Neural progenitor cell (in vitro differentiated cells): Measurements from ENCODE around the gene RNF128. TPM values are rescaled to one million over a fixed set of nuclear protein-coding genes. Genes with fewer than 3 reads are reported as not detected.

Experiments
- DNase-seq: peaks from one replicate; pipeline ENCODE4 v3.0.0-alpha.2; 2016; ENCODE audit warnings: low spot score
- H2AFZ ChIP-seq: fragments of 200-600 bp; sonication (generic); replicated peaks from 2 replicates; pipeline ENCODE4 v1.6.1; 2016; ENCODE audit warnings: antibody characterized with exemption
- H3F3A ChIP-seq: fragments of 200-600 bp; sonication (generic); 2 replicates; pipeline ENCODE4 v1.6.1; 2016; ENCODE audit warnings: antibody characterized with exemption, low read depth
- H3K27ac ChIP-seq: fragments of 200-600 bp; sonication (generic); 2 replicates; pipeline ENCODE4 v1.5.1; 2016; ENCODE audit warnings: mild to moderate bottlenecking
- H3K27me3 ChIP-seq: fragments of 200-600 bp; sonication (generic); 2 replicates; pipeline ENCODE4 v1.6.1; 2016; ENCODE audit warnings: mild to moderate bottlenecking, moderate library complexity
- H3K36me3 ChIP-seq: fragments of 200-600 bp; sonication (generic); 2 replicates; pipeline ENCODE4 v1.5.1; 2016
- H3K4me1 ChIP-seq: fragments of 200-600 bp; sonication (generic); 2 replicates; pipeline ENCODE4 v1.6.1; 2016; ENCODE audit warnings: mixed run types
- H3K4me2 ChIP-seq: fragments of 200-600 bp; sonication (generic); 2 replicates; pipeline ENCODE4 v1.6.1; 2016
- H3K4me3 ChIP-seq: fragments of 200-600 bp; sonication (generic); 2 replicates; pipeline ENCODE4 v1.5.1; 2016
- H3K79me2 ChIP-seq: fragments of 200-600 bp; sonication (generic); 2 replicates; pipeline ENCODE4 v1.6.1; 2016; ENCODE audit warnings: low read depth
- H3K9ac ChIP-seq: fragments of 200-600 bp; sonication (generic); 2 replicates; pipeline ENCODE4 v1.6.1; 2016
- H3K9me3 ChIP-seq: fragments of 200-600 bp; sonication (generic); 2 replicates; pipeline ENCODE4 v1.5.1; 2016; ENCODE audit warnings: low read depth
- H4K20me1 ChIP-seq: fragments of 200-600 bp; sonication (generic); 2 replicates; pipeline ENCODE4 v1.6.1; 2016; ENCODE audit warnings: low read depth
- H3K27ac Mint-ChIP-seq: 3 replicates; pipeline ENCODE4 v1.8.0; 2021; ENCODE audit warnings: mixed read lengths
- H3K27me3 Mint-ChIP-seq: 2 replicates; pipeline ENCODE4 v1.8.0; 2022; ENCODE audit warnings: low read depth, mild to moderate bottlenecking, inconsistent platforms, moderate library complexity, mixed read lengths; ENCODE audit not compliant: insufficient read depth
- H3K36me3 Mint-ChIP-seq: 3 replicates; pipeline ENCODE4 v1.8.0; 2021; ENCODE audit warnings: mixed read lengths
- H3K4me1 Mint-ChIP-seq: 3 replicates; pipeline ENCODE4 v1.8.0; 2021; ENCODE audit warnings: mixed read lengths
- H3K4me3 Mint-ChIP-seq: 3 replicates; pipeline ENCODE4 v1.8.0; 2021; ENCODE audit warnings: mild to moderate bottlenecking, moderate library complexity, mixed read lengths
- H3K9me3 Mint-ChIP-seq: 3 replicates; pipeline ENCODE4 v1.8.0; 2020; ENCODE audit warnings: mixed read lengths
- EZH2 ChIP-seq: fragments of 200-600 bp; sonication (generic); IDR thresholded peaks from 2 replicates; pipeline ENCODE4 v1.6.1; 2017; ENCODE audit warnings: antibody characterized with exemption, mild to moderate bottlenecking, moderate library complexity
- EZH2phosphoT487 ChIP-seq: fragments of 200-600 bp; sonication (generic); IDR thresholded peaks from 2 replicates; pipeline ENCODE4 v1.6.1; 2017; ENCODE audit warnings: antibody characterized with exemption
- total RNA-seq: library from RNA; depleted of rRNA; stranded (reverse); fragments of >200 nt; gene quantifications from 2 replicates; pipeline ENCODE4 v1.2.3, GENCODE V29; 2015; ENCODE audit warnings: low replicate concordance
- TF ChIP-seq, protein P1 (sequence below): fragments of 200-600 bp; sonication (generic); IDR thresholded peaks from 2 replicates; pipeline ENCODE4 v1.5.1; 2017; ENCODE audit warnings: antibody characterized with exemption, mild to moderate bottlenecking

The RNF128 gene
- total RNA-seq, 1 donor from 2014 or later, result not detected

DNA sequence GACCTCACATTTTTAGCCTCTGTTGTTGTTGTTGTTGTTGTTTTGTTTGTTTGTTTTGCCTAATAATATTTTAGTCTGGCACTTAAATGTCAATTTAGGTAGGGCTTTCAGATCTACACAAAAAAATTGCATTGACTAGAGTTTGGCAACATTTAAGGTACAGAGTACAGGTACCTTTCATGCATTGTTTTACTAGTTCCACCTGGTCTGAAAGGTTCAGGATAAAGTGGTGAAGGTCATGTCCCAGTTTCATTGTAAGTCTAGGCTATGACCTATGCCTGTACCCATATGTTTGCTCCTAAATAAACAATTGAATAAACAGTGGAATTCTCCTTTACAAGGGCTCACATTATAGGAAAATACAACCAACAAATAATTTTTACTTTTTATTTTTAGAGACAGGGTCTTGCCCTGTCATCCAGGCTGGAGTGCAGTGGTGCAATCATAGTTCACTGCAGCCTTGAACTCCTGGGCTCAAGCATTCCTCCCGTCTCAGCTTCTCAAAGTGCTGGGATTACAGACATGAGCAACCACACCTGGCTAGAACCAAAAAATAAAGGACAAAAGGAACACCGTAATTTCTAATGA, 13.8 kb downstream of the RNF128 start:
- no peaks in the 10 kb centered on the region for H3K4me1 ChIP-seq
- no peaks in the 10 kb centered on the region for H4K20me1 ChIP-seq
- H3K27me3 Mint-ChIP-seq, result no peaks in the 10 kb centered on the region
- H3K27me3 ChIP-seq, result no peaks in the 10 kb centered on the region
- H3K36me3 Mint-ChIP-seq, result no peaks in the 10 kb centered on the region
- TF ChIP-seq, protein P1, sequence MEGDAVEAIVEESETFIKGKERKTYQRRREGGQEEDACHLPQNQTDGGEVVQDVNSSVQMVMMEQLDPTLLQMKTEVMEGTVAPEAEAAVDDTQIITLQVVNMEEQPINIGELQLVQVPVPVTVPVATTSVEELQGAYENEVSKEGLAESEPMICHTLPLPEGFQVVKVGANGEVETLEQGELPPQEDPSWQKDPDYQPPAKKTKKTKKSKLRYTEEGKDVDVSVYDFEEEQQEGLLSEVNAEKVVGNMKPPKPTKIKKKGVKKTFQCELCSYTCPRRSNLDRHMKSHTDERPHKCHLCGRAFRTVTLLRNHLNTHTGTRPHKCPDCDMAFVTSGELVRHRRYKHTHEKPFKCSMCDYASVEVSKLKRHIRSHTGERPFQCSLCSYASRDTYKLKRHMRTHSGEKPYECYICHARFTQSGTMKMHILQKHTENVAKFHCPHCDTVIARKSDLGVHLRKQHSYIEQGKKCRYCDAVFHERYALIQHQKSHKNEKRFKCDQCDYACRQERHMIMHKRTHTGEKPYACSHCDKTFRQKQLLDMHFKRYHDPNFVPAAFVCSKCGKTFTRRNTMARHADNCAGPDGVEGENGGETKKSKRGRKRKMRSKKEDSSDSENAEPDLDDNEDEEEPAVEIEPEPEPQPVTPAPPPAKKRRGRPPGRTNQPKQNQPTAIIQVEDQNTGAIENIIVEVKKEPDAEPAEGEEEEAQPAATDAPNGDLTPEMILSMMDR, result no peak
- TF ChIP-seq EZH2phosphoT487 (no peak), EZH2 (no peak)
- no peak overlapping the region for H3K9ac ChIP-seq
- H2AFZ ChIP-seq, result no peak overlapping the region
- no peaks in the 10 kb centered on the region for H3K9me3 ChIP-seq
- no peak overlapping the region for H3K4me3 ChIP-seq
- no peaks in the 10 kb centered on the region for H3K36me3 ChIP-seq
- DNase-seq, result no peak
- H3K4me3 Mint-ChIP-seq, result no peak overlapping the region
- H3K79me2 ChIP-seq, result no peaks in the 10 kb centered on the region
- no peaks in the 10 kb centered on the region for H3K9me3 Mint-ChIP-seq
- H3K27ac Mint-ChIP-seq, result no peak overlapping the region
- no peak overlapping the region for H3K4me2 ChIP-seq
- no peaks in the 10 kb centered on the region for H3K4me1 Mint-ChIP-seq
- no peaks in the 10 kb centered on the region for H3F3A ChIP-seq
- H3K27ac ChIP-seq, result no peak overlapping the region

DNA sequence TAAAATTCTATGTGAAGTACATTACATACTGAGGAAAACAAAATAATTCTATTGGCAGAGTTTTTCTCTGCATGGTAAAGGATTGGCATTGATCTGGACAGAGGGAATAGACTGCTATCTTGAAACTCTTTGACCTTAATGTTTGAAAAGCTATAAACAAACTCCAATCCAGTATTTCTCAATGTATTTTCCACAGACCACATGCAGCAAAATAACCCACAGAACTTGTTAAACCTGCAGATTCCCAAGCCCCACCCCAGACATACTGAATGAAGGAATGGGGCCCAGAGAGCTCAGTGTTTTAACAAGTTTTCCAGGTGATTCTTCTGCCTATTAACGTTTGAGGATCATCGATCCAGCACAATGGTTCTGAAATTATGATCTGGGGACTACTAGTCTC, 15.7 kb downstream of the RNF128 start:
- no peaks in the 10 kb centered on the region for H3K27me3 Mint-ChIP-seq
- TF ChIP-seq EZH2phosphoT487, result no peak
- TF ChIP-seq, protein P1, result no peak
- TF ChIP-seq EZH2, result no peak
- no peaks in the 10 kb centered on the region for H3K4me1 ChIP-seq

DNA sequence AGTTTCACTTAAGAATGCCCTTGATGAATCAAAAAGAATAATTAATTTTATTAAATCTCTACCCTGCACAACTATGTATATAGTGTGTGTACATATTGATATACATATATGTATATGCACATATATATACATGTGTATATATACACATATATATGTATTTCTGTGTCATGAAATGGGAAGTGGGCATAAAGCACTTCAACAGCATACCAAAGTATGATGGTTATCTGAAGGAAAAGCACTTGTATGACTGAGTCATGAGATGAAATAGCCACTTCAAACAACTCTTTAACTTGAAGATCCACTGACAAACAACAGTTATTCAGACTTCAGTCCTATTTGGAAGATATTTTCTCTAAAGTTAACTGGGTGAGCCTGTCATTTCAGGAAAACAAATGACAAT, 16.3 kb downstream of the RNF128 start:
- H3K4me1 ChIP-seq, result no peaks in the 10 kb centered on the region
- H4K20me1 ChIP-seq, result no peaks in the 10 kb centered on the region
- no peak overlapping the region for H3K4me3 Mint-ChIP-seq
- H3K4me1 Mint-ChIP-seq, result no peaks in the 10 kb centered on the region
- no peaks in the 10 kb centered on the region for H3K27me3 ChIP-seq
- H3K36me3 Mint-ChIP-seq, result no peaks in the 10 kb centered on the region
- no peak overlapping the region for H2AFZ ChIP-seq
- no peak overlapping the region for H3K4me2 ChIP-seq
- no peak overlapping the region for H3K4me3 ChIP-seq
- no peak overlapping the region for H3K27ac Mint-ChIP-seq
- no peak overlapping the region for H3K9ac ChIP-seq
- no peaks in the 10 kb centered on the region for H3F3A ChIP-seq
- no peaks in the 10 kb centered on the region for H3K9me3 Mint-ChIP-seq
- TF ChIP-seq EZH2phosphoT487 (no peak), EZH2 (no peak)
- H3K9me3 ChIP-seq, result no peaks in the 10 kb centered on the region
- no peak overlapping the region for H3K27ac ChIP-seq
- H3K79me2 ChIP-seq, result no peaks in the 10 kb centered on the region
- DNase-seq, result no peak
- H3K36me3 ChIP-seq, result no peaks in the 10 kb centered on the region
- H3K27me3 Mint-ChIP-seq, result no peaks in the 10 kb centered on the region

More for the DNA sequence above, 15.7 kb downstream of the RNF128 start:
- H3K36me3 Mint-ChIP-seq, result no peaks in the 10 kb centered on the region
- H2AFZ ChIP-seq, result no peak overlapping the region
- H3K27ac ChIP-seq, result no peak overlapping the region
- no peaks in the 10 kb centered on the region for H3K9me3 Mint-ChIP-seq
- no peak for DNase-seq
- H3F3A ChIP-seq, result no peaks in the 10 kb centered on the region
- H3K36me3 ChIP-seq, result no peaks in the 10 kb centered on the region
- no peaks in the 10 kb centered on the region for H4K20me1 ChIP-seq
- no peak overlapping the region for H3K27ac Mint-ChIP-seq
- H3K4me1 Mint-ChIP-seq, result no peaks in the 10 kb centered on the region
- no peaks in the 10 kb centered on the region for H3K27me3 ChIP-seq
- no peak overlapping the region for H3K4me3 ChIP-seq
- no peaks in the 10 kb centered on the region for H3K79me2 ChIP-seq
- H3K9me3 ChIP-seq, result no peaks in the 10 kb centered on the region
- no peak overlapping the region for H3K4me3 Mint-ChIP-seq
- no peak overlapping the region for H3K4me2 ChIP-seq
- H3K9ac ChIP-seq, result no peak overlapping the region

DNA sequence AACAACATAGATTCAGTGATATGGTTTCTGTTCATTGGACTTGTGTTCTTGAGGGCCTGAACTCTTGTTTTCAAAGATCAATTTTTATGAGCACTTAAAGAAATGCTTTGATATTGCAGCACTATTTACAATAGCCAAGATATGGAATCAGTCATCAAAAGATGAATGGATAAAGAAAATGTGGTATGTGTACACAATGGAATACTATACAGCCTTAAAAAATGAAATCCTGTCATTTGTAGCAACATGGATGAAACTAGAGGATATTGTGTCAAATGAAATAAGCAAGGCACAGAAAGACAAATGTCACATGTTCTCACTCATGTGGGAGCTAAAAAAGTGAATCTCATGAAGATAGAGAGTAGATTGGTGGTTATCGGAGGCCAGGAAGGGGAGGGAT, 21.9 kb downstream of the RNF128 start:
- Mint-ChIP-seq H3K4me3 (no peak overlapping the region), H3K27me3 (no peaks in the 10 kb centered on the region), H3K27ac (no peak overlapping the region), H3K4me1 (no peaks in the 10 kb centered on the region), H3K36me3 (no peaks in the 10 kb centered on the region), H3K9me3 (no peaks in the 10 kb centered on the region)
- TF ChIP-seq, protein P1, result no peak
- TF ChIP-seq EZH2phosphoT487, result no peak
- no peak for TF ChIP-seq EZH2
- Histone ChIP-seq H3K9ac (no peak overlapping the region), H3K4me3 (no peak overlapping the region), H3K36me3 (no peaks in the 10 kb centered on the region), H3K4me1 (no peaks in the 10 kb centered on the region), H3K27me3 (no peaks in the 10 kb centered on the region), H3K27ac (no peak overlapping the region), H3K79me2 (no peaks in the 10 kb centered on the region), H2AFZ (no peak overlapping the region), H3K9me3 (peaks cover 8% of the 10 kb centered on the region), H3F3A (no peaks in the 10 kb centered on the region), H3K4me2 (no peak overlapping the region), H4K20me1 (no peaks in the 10 kb centered on the region)
- no peak for DNase-seq
